Measurements from ENCODE around the gene MAPK11. TPM values are rescaled to one million over a fixed set of nuclear protein-coding genes. Genes with fewer than 3 reads are reported as not detected.

The MAPK11 gene
- 131 TPM for total RNA-seq (ENCODE audit: unreplicated experiment)
- long read RNA-seq, partial matches to known transcripts, result 2 of 3 reads
- long read RNA-seq, other reads (novel, unspliced or antisense), result 1 of 3 reads

- peak within 1 kb of the TSS; percentile 90 for H3K27ac Mint-ChIP-seq (ENCODE audit: unreplicated experiment)
- H3K4me3 Mint-ChIP-seq (ENCODE audit: unreplicated experiment), result peak within 1 kb of the TSS; percentile 84
- peaks cover 4% of the 10 kb centered on the region for H3K9me3 Mint-ChIP-seq (ENCODE audit: unreplicated experiment)
- TF ChIP-seq CTCF (IDR thresholded peaks at IDR 0.05; ENCODE audit: partially characterized antibody, unreplicated experiment), result no peak
- H3K4me1 Mint-ChIP-seq (ENCODE audit: low read depth, unreplicated experiment), result peaks cover 13% of the 10 kb centered on the region
- DNase-seq, result peak; percentile 71
- H3K36me3 Mint-ChIP-seq (ENCODE audit: unreplicated experiment), result no peaks in the 10 kb centered on the region
- peaks cover 6% of the 10 kb centered on the region for H3K27me3 Mint-ChIP-seq (ENCODE audit: unreplicated experiment)
Measured at GRCh38 chr22:50269970-50270665, at the start of gene MAPK11. MAPK11 (minus strand) TSS chr22:50270380; CDS start chr22:50270292, 88 bp downstream.

GRCh38 chr22:50319503-50319951, 49.3 kb upstream of the MAPK11 start:
- Mint-ChIP-seq H3K27me3 (ENCODE audit: unreplicated experiment) (peaks cover 10% of the 10 kb centered on the region), H3K9me3 (ENCODE audit: unreplicated experiment) (peaks cover 4% of the 10 kb centered on the region), H3K36me3 (ENCODE audit: unreplicated experiment) (no peaks in the 10 kb centered on the region), H3K27ac (ENCODE audit: unreplicated experiment) (no peak overlapping the region), H3K4me1 (ENCODE audit: low read depth, unreplicated experiment) (peaks cover 11% of the 10 kb centered on the region), H3K4me3 (ENCODE audit: unreplicated experiment) (peak overlapping the region; percentile 55)
- no peak for TF ChIP-seq CTCF (IDR thresholded peaks at IDR 0.05; ENCODE audit: partially characterized antibody, unreplicated experiment)
- DNase-seq, result peak; percentile 20

GRCh38 chr22:50318698-50319411, 48.7 kb upstream of the MAPK11 start:
- Mint-ChIP-seq H3K4me1 (ENCODE audit: low read depth, unreplicated experiment) (peaks cover 11% of the 10 kb centered on the region), H3K27me3 (ENCODE audit: unreplicated experiment) (peaks cover 10% of the 10 kb centered on the region), H3K4me3 (ENCODE audit: unreplicated experiment) (peak overlapping the region; percentile 55), H3K27ac (ENCODE audit: unreplicated experiment) (peak overlapping the region; percentile 88), H3K36me3 (ENCODE audit: unreplicated experiment) (no peaks in the 10 kb centered on the region), H3K9me3 (ENCODE audit: unreplicated experiment) (peaks cover 4% of the 10 kb centered on the region)
- no peak for TF ChIP-seq CTCF (IDR thresholded peaks at IDR 0.05; ENCODE audit: partially characterized antibody, unreplicated experiment)
- DNase-seq, result peak; percentile 49

- H3K4me1 Mint-ChIP-seq (ENCODE audit: low read depth, unreplicated experiment), result peaks cover 12% of the 10 kb centered on the region
- H3K4me3 Mint-ChIP-seq (ENCODE audit: unreplicated experiment), result no peak overlapping the region
- H3K9me3 Mint-ChIP-seq (ENCODE audit: unreplicated experiment), result peaks cover 4% of the 10 kb centered on the region
- DNase-seq, result peak; percentile 15
- peaks cover 10% of the 10 kb centered on the region for H3K27me3 Mint-ChIP-seq (ENCODE audit: unreplicated experiment)
- TF ChIP-seq CTCF (IDR thresholded peaks at IDR 0.05; ENCODE audit: partially characterized antibody, unreplicated experiment), result no peak
- H3K27ac Mint-ChIP-seq (ENCODE audit: unreplicated experiment), result peak overlapping the region; percentile 33
- no peaks in the 10 kb centered on the region for H3K36me3 Mint-ChIP-seq (ENCODE audit: unreplicated experiment)
Measured at GRCh38 chr22:50318356-50318697, 48.1 kb upstream of the MAPK11 start.

- Mint-ChIP-seq H3K27me3 (ENCODE audit: unreplicated experiment) (peaks cover 10% of the 10 kb centered on the region), H3K27ac (ENCODE audit: unreplicated experiment) (no peak overlapping the region)
- DNase-seq, result no peak
Measured at GRCh38 chr22:50317674-50318073, 47.5 kb upstream of the MAPK11 start.

More at GRCh38 chr22:50317674-50318073, 47.5 kb upstream of the MAPK11 start:
- Mint-ChIP-seq H3K36me3 (ENCODE audit: unreplicated experiment) (no peaks in the 10 kb centered on the region), H3K9me3 (ENCODE audit: unreplicated experiment) (peaks cover 4% of the 10 kb centered on the region), H3K4me3 (ENCODE audit: unreplicated experiment) (no peak overlapping the region), H3K4me1 (ENCODE audit: low read depth, unreplicated experiment) (peaks cover 12% of the 10 kb centered on the region)
- TF ChIP-seq CTCF (IDR thresholded peaks at IDR 0.05; ENCODE audit: partially characterized antibody, unreplicated experiment), result no peak

Data from glutamatergic neuron (in vitro differentiated cells).